NCI-H345 treated with DMSO at 0.1 percent for 48 hours (cell line): ENCODE measurements around the gene ZMYND8.
A peak's percentile ranks its signal among the peaks of the same experiment; 100 is the strongest.
"Not testable (repeated sequence)": the region's sequence is repeated elsewhere in the genome, so short reads cannot be mapped to it uniquely, and the experiment has no call there.

ENCODE experiments used
- DNase-seq: peaks from one replicate; lab custom pipeline; 2025; ENCODE audit not compliant: unreplicated experiment; lab: John Stamatoyannopoulos, UW

ZMYND8 gene

DNA sequence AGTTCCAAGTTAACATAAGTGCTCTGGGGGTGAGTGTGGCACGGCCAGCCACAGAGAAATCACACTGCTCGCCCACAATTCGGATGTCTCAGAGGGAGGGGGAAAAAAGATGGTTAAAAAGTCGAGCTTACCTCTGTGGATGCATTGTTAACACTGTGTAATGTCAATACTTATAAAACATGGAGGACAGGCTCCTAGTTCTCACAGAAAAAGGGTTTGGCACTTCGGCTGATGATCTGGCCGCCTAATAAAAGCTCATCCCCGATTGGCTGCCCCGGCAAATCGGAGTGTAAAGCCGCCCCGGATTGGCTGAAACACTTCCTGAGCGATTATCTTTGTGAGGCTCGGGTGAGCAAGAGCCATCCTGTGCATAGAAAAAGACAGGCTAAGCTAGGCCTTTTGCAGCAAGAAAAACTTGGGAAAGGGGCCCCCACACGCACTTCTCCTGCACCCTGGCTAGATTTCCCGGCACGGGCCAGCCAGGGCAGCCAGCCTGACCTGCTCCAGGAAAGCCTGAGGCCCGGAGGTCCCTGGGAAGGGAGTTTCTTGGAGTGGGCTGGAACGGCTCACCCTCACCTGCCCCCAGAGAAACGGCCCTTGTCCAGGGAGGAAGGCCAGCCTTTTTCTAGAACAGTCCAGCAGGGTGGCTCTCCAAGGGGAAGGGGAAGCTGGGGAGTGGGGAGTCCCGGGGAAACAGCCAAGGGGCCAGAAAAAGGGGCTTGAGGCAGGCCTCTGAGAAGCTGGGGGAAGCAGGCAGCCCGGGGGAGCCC, at the start of gene ZMYND8:
Gene ZMYND8 (minus strand): TSS at position 174 of the 770 bp plus-strand sequence. CDS start 29 bp downstream, at position 145.
- DNase-seq, result peak; percentile 93

DNA sequence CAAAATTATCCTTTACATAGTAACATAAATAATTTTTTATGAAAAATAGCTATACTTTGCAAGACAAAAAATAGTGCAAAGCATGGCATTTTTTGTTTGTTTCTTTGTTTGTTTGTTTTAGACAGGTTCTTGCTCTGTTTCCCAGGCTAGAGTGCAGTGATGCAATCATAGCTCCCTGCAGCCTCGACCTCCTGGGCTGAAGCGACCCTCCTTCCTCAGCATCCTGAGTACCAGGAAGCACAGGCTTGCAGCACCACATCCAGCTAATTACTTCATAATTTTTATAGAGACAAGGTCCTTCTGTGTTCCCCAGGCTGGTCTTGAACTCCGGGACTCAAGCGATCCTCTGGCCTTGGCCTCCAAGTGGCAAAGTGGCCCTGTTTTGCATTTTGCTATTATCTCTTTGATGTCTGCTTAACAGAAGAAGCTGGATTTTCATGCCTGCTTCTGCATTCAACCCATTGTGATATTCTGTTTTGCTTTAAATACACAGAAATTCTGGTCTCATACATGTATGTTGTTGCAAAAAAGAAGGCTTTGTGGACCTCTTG, 49.4 kb upstream of the ZMYND8 start:
- no peak for DNase-seq

DNA sequence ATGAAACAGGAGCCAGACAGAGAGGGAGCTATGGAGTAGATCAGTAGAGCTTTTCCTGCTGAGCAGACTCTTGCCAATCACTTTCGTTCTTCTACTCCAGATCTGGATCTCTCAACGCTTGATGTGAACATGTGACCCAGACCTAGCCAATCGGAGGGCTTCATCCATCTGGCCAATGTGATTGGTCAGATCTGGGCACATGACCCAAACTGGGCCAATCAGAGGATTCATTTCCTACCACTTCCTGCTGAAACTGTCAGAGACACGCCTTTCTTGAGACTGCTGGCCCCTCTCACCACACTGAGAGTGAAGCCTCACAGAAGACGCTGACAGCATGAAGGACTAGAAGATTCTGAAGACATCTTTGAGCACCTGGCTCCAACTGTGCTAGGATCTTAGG, 44.2 kb upstream of the ZMYND8 start:
- DNase-seq, result no peak

DNA sequence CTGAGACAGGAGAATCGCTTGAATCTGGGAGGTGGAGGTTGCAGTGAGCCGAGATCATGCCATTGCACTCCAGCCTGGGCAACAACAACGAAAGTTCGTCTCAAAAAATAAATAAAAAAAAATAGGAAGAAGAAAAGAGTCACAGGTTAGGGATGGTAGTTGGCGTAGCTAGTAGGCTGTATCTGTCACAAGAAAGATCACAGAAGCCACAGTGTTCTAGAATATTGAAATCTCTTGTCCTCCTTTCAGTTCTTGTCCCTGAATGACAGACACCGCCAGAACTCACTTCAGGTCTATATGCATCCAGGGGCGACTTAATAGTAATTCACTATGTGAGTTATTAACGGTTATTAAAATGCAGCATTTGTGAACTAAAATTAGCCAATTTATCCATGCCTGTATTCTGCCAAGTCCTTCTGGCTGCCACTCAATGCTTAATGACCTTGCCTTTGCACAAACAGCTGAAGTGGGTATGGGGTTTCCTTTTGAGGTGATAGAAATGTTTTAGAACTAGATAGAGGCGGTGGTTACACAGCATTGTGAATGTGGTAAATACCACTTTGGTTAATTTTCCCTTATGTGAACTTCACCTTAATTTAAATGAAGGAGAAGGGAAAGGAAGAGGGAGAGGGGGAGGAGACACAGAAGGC, 41.3 kb upstream of the ZMYND8 start:
- DNase-seq, result no peak

DNA sequence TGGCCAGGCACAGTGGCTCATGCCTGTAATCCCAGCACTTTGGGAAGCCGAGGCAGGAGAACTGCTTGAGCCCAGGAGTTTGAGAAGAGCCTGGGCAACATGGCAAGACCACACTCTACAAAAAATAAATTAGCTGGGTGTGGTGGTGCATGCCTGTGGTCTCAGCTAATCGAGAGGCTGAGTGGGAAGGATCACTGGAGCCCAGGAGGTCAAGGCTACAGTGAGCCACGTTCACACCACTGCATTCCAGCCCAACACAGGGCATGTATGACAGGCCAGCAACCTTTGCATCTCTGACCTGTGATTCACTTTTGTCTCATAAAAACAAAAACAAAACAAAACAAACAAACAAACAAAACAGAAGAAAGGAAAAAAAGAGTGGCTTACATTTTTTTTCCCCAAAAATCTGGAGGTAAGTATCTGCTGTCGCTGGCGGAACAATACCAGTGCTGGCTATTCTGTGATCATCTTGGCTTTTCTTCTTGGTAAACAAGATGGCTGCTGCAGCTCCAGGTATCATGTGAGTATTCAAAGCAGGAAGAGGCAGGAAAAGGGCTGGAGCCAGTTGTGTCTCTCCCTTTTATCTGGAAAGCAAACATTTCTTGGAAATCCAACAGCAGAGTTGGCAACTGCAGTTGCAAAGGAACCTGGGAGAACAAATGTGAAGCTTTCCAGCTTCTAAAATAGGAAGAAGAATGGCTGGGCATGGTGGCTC, 40.4 kb upstream of the ZMYND8 start:
- no peak for DNase-seq

DNA sequence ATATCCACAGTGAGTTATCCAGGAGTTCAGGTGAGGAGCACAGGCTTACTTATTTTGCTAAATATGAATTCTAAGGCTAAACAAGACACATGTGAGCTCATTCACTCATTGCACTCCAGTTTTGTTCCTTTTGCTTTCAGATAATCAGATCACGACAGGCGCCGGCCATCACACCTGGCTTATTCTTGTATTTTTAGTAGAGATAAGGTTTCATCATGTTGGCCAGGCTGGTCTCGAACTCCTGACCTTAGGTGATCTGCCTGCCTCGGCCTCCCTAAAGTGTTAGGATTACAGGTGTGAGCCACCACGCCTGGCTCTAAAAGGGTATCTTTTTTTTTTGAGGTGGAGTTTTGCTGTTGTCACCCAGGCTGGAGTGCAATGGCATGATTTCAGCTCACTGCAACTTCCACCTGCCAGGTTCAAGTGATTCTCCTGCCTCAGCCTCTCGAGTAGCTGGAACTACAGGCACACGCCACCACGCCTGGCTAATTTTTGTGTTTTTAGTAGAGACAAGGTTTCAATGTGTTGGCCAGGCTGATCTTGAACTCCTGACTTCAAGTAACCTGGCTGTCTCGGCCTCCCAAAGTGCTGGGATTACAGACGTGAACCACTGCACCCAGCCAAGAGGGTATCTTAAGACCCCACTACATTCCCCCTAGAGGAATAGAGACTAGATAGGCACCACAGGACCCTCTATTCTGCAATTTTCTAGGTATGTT, 37.5 kb upstream of the ZMYND8 start:
- DNase-seq, result not testable (repeated sequence)

DNA sequence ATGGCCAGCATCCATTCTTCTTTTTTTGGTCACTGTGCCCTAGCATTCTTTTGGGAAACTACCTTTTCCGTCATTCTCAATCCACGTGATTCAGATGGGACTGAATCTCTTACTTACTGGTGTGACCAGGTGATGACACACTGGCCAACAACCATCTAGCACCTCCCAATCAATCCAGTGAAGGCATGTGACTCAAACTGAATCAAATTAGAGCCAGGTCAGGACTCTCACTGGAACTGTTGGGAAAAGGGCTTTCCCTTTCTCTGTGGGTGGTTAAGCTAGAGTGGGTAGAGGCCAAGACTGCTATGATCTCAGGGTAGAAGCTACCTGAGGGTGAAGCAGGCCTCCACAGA, 36.2 kb upstream of the ZMYND8 start:
- no peak for DNase-seq

DNA sequence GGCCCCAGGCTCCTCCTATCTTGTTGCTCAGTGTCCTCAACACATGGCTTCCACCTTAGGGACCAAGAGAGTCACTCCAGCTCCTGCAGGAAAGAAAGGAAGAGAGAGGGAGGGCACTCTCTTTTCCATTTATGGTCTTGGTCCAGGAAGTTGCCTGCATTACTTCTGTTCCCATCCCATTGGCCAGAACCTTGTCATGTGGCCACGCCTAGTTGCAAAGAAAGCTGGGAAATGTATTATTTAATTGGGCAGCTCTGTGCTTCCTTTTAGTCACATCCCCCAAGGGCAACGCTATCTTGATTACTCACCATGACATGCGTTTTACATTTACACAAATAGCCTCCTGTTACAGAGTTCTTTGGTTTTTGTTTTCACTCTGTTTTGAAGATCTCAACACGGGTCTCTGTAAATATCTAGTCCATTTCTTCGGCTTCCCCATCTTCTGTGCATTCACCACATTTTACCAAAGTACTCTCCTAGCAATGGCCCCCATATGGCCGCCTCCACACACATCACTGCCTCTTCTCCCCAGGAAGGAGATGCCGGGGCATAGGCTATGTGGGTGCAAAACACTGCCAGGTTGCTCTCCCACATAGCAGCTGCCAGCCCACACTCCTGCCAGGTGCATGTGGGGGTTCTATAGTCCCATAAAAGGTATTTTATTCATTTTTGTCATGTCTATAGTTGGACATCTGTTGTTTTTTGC, 35.7 kb upstream of the ZMYND8 start:
- no peak for DNase-seq

DNA sequence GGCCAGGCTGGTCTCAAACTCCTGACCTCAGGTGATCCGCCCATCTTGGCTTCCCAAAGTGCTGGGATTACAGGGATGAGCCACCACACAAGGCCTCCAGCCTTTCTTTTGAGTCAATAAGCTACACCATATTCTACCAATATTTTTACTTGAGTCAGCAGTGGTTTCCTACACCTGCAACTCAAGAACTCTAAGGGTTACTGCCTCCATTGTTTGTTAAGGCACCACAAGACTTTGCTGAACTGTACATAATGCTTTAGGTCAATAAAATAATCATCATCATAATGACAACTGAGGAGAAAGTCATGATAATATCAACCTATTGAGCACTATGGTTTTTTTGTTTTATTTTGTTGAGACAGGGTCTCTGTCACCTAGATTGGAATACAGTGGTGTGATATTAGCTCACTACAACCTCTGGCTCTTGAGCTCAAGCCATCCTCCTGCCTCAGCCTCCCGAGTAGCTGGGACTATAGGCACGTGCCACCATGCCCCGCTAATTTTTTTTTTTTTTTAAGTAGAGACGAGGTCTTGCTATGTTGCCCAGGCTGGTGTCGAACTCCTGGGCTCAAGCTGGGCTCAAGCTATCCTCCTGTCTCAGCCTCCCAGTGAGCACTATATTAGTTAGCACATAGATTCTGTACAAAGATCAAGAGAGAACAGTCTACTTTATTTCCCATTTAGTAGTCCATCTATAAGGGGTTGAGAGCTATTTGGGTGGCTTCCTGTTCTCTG, 34.9 kb upstream of the ZMYND8 start:
- DNase-seq, result no peak

DNA sequence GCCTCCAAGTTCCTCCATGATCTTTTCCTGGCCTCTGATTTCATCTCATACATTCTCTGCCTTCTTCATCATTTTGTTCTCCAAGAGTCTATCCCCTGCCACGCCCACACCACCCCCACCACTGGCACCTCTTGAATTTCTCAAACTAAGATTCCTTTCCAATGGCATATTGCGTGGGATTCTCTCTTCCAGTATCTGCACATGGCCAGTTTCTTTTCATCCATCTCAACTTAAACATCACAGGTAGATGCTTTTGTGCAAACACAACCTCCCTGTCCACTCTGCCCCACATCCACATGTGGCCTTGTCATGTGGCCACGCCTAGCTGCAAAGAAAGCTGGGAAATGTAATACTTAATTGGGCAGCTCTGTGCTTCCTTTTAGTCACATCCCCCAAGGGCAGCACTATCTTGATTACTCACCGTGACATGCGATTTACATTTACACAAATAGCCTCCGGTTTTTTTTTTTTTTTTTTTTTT, 33.4 kb upstream of the ZMYND8 start:
- DNase-seq, result no peak

DNA sequence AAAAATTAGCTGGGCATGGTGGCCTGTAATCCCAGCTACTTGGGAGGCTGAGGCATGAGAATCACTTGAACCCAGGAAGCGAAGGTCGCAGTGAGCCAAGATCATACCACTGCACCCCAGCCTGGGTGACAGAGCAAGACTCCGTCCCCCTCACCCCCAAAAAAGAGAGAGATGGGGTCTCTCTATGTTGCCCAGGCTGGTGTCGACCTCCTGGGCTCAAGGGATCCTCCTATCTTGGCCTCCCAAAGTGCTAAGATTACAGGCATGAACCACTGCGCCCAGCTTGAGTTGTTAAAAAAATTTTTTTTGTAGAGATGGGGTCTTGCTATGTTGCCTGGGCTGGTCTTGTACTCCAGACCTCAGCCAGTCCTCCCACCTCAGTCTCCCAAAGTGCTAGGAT, 29.5 kb upstream of the ZMYND8 start:
- not testable (repeated sequence) for DNase-seq

DNA sequence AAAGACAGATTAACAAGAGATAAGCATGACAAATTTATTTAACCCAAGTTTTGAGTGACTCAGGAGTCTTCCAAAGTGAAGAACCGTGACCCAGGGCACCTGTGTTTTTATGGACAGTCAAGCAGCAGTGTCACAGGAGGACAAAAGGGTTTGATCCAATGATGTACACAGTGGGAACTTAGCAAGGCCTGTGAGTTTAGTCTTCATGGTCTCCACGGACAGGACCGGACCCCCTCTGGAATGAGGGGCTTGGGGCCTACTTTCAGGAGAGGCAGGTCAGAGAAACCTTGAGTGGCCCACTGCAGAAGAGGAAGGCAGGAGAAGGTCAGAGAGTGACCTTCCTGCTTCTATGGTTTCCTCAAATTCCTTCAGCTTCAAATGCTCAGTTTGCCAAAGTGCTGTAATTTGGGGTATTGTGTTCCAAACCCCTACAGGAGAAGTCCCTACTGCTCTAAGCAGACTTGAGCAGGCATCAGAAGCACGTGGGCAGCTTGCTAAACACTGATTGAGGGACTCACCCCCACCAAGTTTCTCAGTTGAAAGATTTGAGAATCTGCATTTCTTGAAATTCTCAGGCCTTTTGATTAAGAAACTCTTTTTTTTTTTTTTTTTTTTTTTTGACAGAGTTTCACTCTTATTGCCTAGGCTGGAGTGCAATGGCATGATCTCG, 26.4 kb upstream of the ZMYND8 start:
- DNase-seq, result no peak

DNA sequence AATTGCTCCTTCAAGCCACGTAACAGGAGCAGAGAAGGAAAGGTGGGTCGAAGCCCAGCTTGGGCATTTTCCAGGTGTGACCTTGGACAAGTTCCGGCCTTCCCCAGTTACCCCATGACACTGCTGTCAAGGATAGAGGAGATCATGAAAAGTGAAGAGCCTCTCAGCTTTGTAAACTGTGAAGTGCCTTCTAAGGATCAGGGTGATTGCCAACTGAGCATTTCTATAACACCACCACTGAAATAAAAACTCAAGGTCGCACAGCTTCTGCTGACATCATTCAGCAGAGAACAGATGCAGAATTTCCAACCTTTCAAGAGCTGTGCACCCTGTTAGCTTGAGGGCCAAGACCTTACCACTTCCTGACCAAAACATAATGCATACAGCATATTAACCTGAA, 24.0 kb upstream of the ZMYND8 start:
- no peak for DNase-seq

DNA sequence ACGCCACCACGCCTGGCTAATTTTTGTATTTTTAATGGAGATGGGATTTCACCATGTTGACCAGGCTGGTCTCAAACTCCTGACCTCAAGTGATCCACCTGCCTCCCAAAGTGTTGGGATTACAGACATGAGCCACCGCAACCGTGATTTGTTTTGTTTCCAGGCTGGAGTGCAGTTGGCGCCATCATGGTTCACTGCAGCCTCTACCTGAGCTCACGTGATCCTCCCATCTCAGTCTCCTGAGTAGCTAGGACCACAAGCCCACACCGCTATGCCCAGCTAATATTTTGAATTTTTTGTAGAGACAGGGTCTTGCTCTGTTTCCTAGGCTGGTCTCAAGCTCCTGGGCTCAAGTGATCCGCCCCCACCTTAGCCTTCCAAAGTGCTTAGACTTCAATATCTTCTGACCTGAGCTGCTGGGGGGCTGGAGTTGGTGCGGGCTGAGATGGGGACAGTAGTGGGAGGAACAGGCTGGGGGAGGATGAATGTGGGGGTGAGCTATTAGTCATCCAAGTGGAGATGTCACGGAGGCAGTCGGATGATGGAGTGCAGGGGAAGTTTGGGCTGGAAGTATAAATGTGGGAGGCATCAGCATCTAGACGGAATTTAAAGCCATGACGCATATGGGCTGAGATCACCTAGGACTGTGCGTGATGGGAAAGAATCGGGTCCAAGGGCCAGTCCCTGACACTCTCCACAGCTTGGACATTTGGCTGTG, 23.1 kb upstream of the ZMYND8 start:
- no peak for DNase-seq

DNA sequence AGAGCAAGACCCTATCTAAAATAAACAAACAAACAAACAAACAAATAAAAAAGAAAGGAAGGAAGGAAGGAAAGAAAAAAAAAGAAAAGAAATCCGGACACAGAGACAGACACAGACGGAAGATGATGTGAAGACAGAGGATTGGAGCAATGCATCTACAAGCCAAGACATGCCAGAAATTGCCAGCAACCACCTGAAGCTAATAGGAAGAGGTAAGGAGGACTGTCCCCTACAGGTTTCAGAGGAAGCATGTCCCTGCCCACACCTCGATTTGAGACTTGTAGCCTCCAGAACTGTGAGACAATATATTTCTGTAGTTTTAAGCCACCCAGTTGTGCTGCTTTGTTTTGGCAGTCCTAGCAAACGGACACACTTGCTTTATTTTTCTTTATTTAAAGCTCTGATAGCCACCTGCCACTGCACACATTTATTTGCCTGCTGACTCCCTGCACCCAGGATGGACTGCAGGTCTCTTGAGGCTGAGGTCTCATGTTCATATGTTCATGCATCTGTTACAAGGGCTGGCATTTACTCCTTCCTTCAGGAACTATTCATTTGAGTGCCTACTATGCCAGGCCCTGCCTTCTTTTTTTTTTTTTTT, 20.7 kb upstream of the ZMYND8 start:
- no peak for DNase-seq

DNA sequence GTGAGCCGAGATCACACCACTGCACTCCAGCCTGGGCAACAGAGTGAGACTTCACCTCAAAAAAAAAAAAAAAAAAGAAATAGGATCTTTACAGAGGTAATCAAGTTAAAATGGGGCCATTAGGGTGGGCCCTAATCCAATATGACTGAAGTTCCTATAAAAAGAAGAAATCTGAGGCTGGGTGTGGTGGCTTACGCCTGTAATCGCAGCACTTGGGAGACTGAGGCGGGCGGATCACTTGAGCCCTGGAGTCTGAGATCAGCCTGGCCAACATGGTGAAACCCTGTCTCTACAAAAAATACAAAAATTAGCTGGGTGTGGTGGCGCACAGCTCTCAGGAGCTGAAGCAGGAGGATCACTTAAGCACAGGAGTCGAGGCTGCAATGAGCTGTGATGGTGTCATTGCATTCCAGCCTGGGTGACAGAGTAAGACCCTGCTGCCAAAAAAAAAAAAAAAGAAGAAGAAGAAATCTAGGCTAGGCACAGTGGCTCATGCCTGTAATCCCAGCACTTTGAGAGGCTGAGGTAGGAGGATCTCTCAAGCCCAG, 19.7 kb upstream of the ZMYND8 start:
- DNase-seq, result not testable (repeated sequence)

DNA sequence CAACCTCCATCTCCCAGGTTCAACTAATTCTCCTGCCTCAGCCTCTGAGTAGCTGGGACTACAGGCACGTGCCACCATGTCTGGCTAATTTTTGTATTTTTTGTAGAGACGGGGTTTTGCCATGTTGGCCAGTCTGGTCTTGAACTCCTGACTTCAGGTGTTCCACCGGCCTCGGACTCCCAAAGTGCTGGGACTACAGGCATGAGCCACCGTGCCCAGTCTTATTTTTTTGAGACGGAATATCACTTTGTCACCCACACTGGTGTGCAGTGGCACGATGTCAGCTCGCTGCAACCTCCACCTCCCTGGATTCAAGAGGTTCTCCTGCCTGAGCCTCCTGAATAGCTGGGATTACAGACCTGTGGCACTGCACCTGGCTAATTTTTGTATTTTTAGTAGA, 17.6 kb upstream of the ZMYND8 start:
- not testable (repeated sequence) for DNase-seq

DNA sequence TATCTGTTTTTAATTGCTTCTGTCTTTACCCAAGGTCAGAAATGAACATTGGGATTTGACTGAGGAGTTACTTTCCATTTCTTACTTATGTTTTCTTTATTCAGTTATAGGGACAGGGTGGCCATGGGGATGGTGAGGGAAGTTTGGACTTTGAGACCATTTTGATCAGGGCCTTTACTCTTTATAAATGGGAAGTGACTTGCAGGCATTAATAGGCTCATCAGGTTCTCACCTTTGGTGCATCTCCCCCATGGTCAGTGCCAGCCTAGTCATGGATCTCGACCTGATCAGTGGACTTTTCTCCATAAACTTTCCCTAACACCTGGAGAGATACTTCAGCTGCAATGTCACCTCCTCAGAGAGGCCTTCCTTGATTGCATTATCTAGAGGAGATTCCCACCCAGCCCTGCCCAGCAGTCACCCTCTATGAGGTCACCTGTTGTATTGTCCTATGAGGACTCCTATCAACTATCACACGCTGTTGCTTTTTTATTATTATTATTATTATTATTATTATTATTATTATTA, 16.8 kb upstream of the ZMYND8 start:
- no peak for DNase-seq
